WTC11 (cell line): ENCODE measurements around the gene EIF4G3. TPM values are rescaled to one million over a fixed set of nuclear protein-coding genes. Genes with fewer than 3 reads are reported as not detected.
A peak's percentile ranks its signal among the peaks of the same experiment; 100 is the strongest.
"Not testable (repeated sequence)": the region's sequence is repeated elsewhere in the genome, so short reads cannot be mapped to it uniquely, and the experiment has no call there.

Experiments used
- ATAC-seq: fragments of 200-7000 bp; cut with Tn5 transposase; 2 replicates; pipeline ENCODE4 v1.10.0; 2021; ENCODE audit warnings: mild to moderate bottlenecking, moderate library complexity
- CTCF ChIA-PET: fragments of 300-600 bp; sonication (Branson Sonifier 250); formaldehyde crosslinking; loops from one replicate; lab custom pipeline; 2021; ENCODE audit warnings: antibody characterized with exemption; lab: Charles Lee
- POLR2A ChIA-PET: fragments of 350-600 bp; sonication (Branson Sonifier 250); formaldehyde crosslinking; loops from one replicate; lab custom pipeline; 2021; ENCODE audit warnings: antibody characterized with exemption; lab: Charles Lee
- DNase-seq: peaks from one replicate; pipeline ENCODE4 v3.0.0; 2021; ENCODE audit warnings: low spot score
- H3K27ac Mint-ChIP-seq: 2 replicates; pipeline ENCODE4 v1.8.0; 2021; ENCODE audit warnings: mixed read lengths
- H3K27me3 Mint-ChIP-seq: 2 replicates; pipeline ENCODE4 v1.8.0; 2021; ENCODE audit warnings: low read depth, mild to moderate bottlenecking, moderate library complexity, mixed read lengths
- H3K36me3 Mint-ChIP-seq: 2 replicates; pipeline ENCODE4 v1.8.0; 2021; ENCODE audit warnings: mixed read lengths
- H3K4me1 Mint-ChIP-seq: 2 replicates; pipeline ENCODE4 v1.8.0; 2022; ENCODE audit warnings: mixed read lengths
- H3K4me3 Mint-ChIP-seq: 2 replicates; pipeline ENCODE4 v1.8.0; 2021; ENCODE audit warnings: mild to moderate bottlenecking, moderate library complexity, mixed read lengths
- H3K9me3 Mint-ChIP-seq: 2 replicates; pipeline ENCODE4 v1.8.0; 2021; ENCODE audit warnings: mixed read lengths
- ATF2 ChIP-seq: sonication (generic); formaldehyde crosslinking; IDR thresholded peaks from 2 replicates; pipeline ENCODE4 v1.8.1; 2022; ENCODE audit warnings: low read depth, missing genetic modification reagents, borderline replicate concordance
- CTCF ChIP-seq: fragments of 200-600 bp; IDR thresholded peaks from 2 replicates; pipeline ENCODE4 v1.8.0; 2022; ENCODE audit warnings: antibody characterized with exemption
- FOXK1 ChIP-seq: sonication (generic); formaldehyde crosslinking; IDR thresholded peaks from 2 replicates; pipeline ENCODE4 v1.8.0; 2022; ENCODE audit warnings: mild to moderate bottlenecking, moderate library complexity, missing genetic modification reagents
- FOXP1 ChIP-seq: sonication (generic); formaldehyde crosslinking; IDR thresholded peaks from 2 replicates; pipeline ENCODE4 v1.8.0; 2022; ENCODE audit warnings: missing genetic modification reagents, mild to moderate bottlenecking, moderate library complexity, borderline replicate concordance
- GABPB1 ChIP-seq: sonication (generic); formaldehyde crosslinking; IDR thresholded peaks from 2 replicates; pipeline ENCODE4 v1.8.1; 2023; ENCODE audit warnings: mild to moderate bottlenecking, missing genetic modification reagents
- KAT7 ChIP-seq: sonication (generic); formaldehyde crosslinking; IDR thresholded peaks from 2 replicates; pipeline ENCODE4 v1.8.1; 2023; ENCODE audit warnings: missing genetic modification reagents, mild to moderate bottlenecking, borderline replicate concordance
- NFYB ChIP-seq: sonication (generic); formaldehyde crosslinking; conservative IDR thresholded peaks from 2 replicates; pipeline ENCODE4 v1.8.0; 2022; ENCODE audit warnings: low read depth, missing genetic modification reagents
- PREB ChIP-seq: sonication (generic); formaldehyde crosslinking; IDR thresholded peaks from 2 replicates; pipeline ENCODE4 v1.8.1; 2022; ENCODE audit warnings: mild to moderate bottlenecking, missing genetic modification reagents, moderate library complexity, borderline replicate concordance
- RORB ChIP-seq: fragments of 250-450 bp; sonication (Bioruptor Pico); IDR thresholded peaks from 2 replicates; pipeline ENCODE4 v1.9.0; 2021; ENCODE audit warnings: mild to moderate bottlenecking
- TCF7 ChIP-seq: sonication (generic); formaldehyde crosslinking; IDR thresholded peaks from 2 replicates; pipeline ENCODE4 v1.8.0; 2022; ENCODE audit warnings: mild to moderate bottlenecking, low read depth, missing genetic modification reagents, moderate library complexity
- ZBTB43 ChIP-seq: sonication (generic); formaldehyde crosslinking; IDR thresholded peaks from 2 replicates; pipeline ENCODE4 v1.8.1; 2023; ENCODE audit warnings: mild to moderate bottlenecking, missing genetic modification reagents
- ZNF512 ChIP-seq: sonication (generic); formaldehyde crosslinking; IDR thresholded peaks from 2 replicates; pipeline ENCODE4 v1.8.1; 2022; ENCODE audit warnings: missing genetic modification reagents, borderline replicate concordance
- ZNF671 ChIP-seq: fragments of 250-450 bp; sonication (Bioruptor Pico); IDR thresholded peaks from 2 replicates; pipeline ENCODE4 v1.8.0; 2021; ENCODE audit warnings: mild to moderate bottlenecking
- ZSCAN18 ChIP-seq: fragments of 250-450 bp; sonication (Bioruptor Pico); IDR thresholded peaks from 2 replicates; pipeline ENCODE4 v2.1.2; 2022; ENCODE audit warnings: mild to moderate bottlenecking, moderate library complexity
- total RNA-seq: library from RNA; stranded (reverse); gene quantifications from 3 replicates; pipeline ENCODE4 v1.2.3, GENCODE V29; 2021
- TF ChIP-seq, protein P1 (sequence below): sonication (generic); formaldehyde crosslinking; IDR thresholded peaks from 2 replicates; pipeline ENCODE4 v1.8.0; 2022; ENCODE audit warnings: mild to moderate bottlenecking, missing genetic modification reagents

Gene EIF4G3
- total RNA-seq, 1 experiment from 2014 or later: 77.7 TPM

DNA sequence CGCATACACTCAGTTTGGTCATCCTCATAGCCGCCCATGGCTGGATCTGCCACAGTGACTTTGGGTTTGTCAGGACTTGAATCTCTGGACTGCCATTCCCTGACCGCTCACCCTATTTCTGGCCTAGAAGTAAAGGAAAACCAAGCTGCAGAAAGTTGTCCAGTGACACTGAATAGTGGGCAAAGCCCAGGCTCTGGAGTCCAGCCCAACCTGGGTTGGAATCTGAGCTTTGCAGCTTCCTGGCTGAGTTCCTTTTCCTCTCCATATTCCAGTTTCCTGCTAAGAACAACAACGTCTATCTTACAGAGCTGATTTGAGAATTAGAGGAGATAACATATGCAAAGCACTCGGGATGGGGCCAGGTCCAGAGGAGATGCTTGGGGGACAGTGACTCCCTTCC lies 15.6 kb upstream of the EIF4G3 start:
- ATAC-seq: no peak
- Mint-ChIP-seq H3K9me3 (no peaks in the 10 kb centered on the region), H3K4me1 (no peaks in the 10 kb centered on the region), H3K27ac (no peak overlapping the region), H3K27me3 (peaks cover 93% of the 10 kb centered on the region), H3K36me3 (no peaks in the 10 kb centered on the region), H3K4me3 (no peak overlapping the region)
- ChIA-PET CTCF (interaction anchor here (0.7 to 0.8 kb wide), 2 partner anchors 8 to 26 kb away, joined by 3 read pairs; no protein-coding TSS in a partner anchor), POLR2A (no interaction called here)
- no peak for DNase-seq
- no peak for TF ChIP-seq FOXP1

- ATAC-seq, H3K27ac Mint-ChIP-seq, H3K9me3 Mint-ChIP-seq, H3K36me3 Mint-ChIP-seq, H3K4me3 Mint-ChIP-seq, DNase-seq, H3K4me1 Mint-ChIP-seq: not testable (repeated sequence)
- CTCF ChIA-PET: interaction anchor here (0.6 to 1.1 kb wide), 4 partner anchors 80 to 494 kb away, joined by 3 to 6 read pairs (median 4); no protein-coding TSS in a partner anchor
- POLR2A ChIA-PET: interaction anchor here (0.6 kb wide), 3 partner anchors 197 to 492 kb away, joined by 3 to 10 read pairs (median 6); no protein-coding TSS in a partner anchor
- TF ChIP-seq FOXK1 (CRISPR knock-in tag): peak; percentile 32; the same call in 1 of the 2 replicates
- H3K27me3 Mint-ChIP-seq: peaks cover 98% of the 10 kb centered on the region
These were observed 14.1 kb upstream of the EIF4G3 start for GRCh38 chr1:21190771-21191170.

DNA sequence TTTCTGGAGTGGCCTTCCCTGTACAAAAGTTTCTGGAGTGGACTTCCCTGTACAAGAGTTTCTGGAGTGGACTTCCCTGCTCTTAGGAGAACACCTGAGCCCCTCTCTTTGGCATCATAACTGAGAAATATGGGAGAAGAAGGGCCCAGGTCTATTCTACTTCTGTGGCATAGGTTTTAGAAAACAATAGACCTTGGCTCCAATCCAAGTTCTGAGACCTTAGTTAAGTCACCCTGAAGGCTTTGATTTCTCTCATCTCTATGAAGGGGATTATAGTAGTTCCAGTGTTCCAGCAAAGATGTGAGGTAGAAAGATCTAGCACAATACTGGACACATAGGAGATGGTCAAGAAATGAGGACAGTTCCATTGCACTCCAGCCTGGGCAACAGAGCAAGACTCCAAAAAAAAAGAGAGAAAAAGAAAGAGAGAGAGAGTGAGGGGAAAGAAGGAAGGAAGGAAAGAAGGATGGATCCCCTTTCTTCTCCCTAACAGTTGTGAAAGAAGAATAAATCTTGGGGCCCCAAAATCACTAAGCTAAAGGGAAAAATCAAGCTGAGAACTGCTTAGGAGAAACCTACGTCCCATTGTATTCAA lies 13.3 kb upstream of the EIF4G3 start:
- no peaks in the 10 kb centered on the region for H3K4me1 Mint-ChIP-seq
- TF ChIP-seq ZNF512 (CRISPR knock-in tag): no peak
- TF ChIP-seq KAT7 (CRISPR knock-in tag): no peak
- TF ChIP-seq ATF2 (CRISPR knock-in tag): no peak
- TF ChIP-seq RORB (CRISPR knock-in tag): no peak
- no peak for TF ChIP-seq ZSCAN18 (CRISPR knock-in tag)
- TF ChIP-seq ZBTB43 (CRISPR knock-in tag): no peak
- no peak for TF ChIP-seq NFYB (CRISPR knock-in tag)
- TF ChIP-seq, all 79 proteins: peak for 0
- no peak overlapping the region for H3K27ac Mint-ChIP-seq
- H3K27me3 Mint-ChIP-seq: peaks cover 96% of the 10 kb centered on the region
- ATAC-seq: no peak
- H3K4me3 Mint-ChIP-seq: no peak overlapping the region
- ChIA-PET POLR2A (interaction anchor here (0.6 to 0.9 kb wide), 2 partner anchors 19 to 196 kb away, joined by 3 to 6 read pairs; no protein-coding TSS in a partner anchor), CTCF (interaction anchor here (0.9 to 1.1 kb wide), 2 partner anchors 80 to 493 kb away, joined by 3 to 6 read pairs; no protein-coding TSS in a partner anchor)
- no peak for DNase-seq
- no peaks in the 10 kb centered on the region for H3K9me3 Mint-ChIP-seq
- no peaks in the 10 kb centered on the region for H3K36me3 Mint-ChIP-seq

DNA sequence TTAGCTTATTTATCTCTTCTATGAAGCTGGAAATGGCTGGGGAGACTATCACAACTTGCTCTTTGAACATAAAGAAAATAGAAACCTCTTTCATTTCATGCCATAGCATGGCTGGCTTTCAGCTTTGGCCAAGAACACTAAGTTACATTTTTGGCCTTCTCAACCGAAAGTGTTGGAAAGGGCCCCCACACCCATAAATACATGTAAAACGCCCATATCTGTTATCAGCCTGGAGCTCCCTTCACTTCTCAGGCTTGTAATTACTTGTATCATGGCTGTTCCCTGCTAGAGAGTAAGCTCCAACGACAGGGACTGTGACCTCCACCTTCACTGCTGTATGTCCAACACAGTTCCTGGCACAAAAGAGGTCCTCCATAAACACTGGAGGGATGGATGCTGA lies 12.7 kb upstream of the EIF4G3 start:
- POLR2A ChIA-PET: interaction anchor here (0.9 kb wide), 1 partner anchor 18 kb away, joined by 3 read pairs; no protein-coding TSS in a partner anchor
- no peak for ATAC-seq
- Mint-ChIP-seq H3K36me3 (no peaks in the 10 kb centered on the region), H3K4me1 (no peaks in the 10 kb centered on the region), H3K9me3 (no peaks in the 10 kb centered on the region), H3K4me3 (no peak overlapping the region), H3K27ac (no peak overlapping the region), H3K27me3 (peaks cover 96% of the 10 kb centered on the region)
- no peak for DNase-seq
- CTCF ChIA-PET: no interaction called here
- no peak for TF ChIP-seq ZNF512 (CRISPR knock-in tag)
- TF ChIP-seq ZNF671 (CRISPR knock-in tag): no peak
- TF ChIP-seq, protein P1, sequence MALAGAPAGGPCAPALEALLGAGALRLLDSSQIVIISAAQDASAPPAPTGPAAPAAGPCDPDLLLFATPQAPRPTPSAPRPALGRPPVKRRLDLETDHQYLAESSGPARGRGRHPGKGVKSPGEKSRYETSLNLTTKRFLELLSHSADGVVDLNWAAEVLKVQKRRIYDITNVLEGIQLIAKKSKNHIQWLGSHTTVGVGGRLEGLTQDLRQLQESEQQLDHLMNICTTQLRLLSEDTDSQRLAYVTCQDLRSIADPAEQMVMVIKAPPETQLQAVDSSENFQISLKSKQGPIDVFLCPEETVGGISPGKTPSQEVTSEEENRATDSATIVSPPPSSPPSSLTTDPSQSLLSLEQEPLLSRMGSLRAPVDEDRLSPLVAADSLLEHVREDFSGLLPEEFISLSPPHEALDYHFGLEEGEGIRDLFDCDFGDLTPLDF: no peak
- TF ChIP-seq TCF7 (CRISPR knock-in tag): no peak
- TF ChIP-seq PREB (CRISPR knock-in tag): no peak
- TF ChIP-seq CTCF: no peak
- no peak for TF ChIP-seq GABPB1 (CRISPR knock-in tag)
